Osteocyte (in vitro differentiated cells): Measurements from ENCODE around the gene ATP6V0D1. TPM values are rescaled to one million over a fixed set of nuclear protein-coding genes. Genes with fewer than 3 reads are reported as not detected.

Experiments
- DNase-seq: peaks from one replicate; pipeline ENCODE4 v3.0.0; 2021; ENCODE audit warnings: mixed read lengths; ENCODE audit not compliant: unreplicated experiment; ENCODE audit errors: extremely low spot score
- H3K27ac Mint-ChIP-seq: one replicate; pipeline ENCODE4 v1.8.0; 2021; ENCODE audit warnings: mild to moderate bottlenecking, mixed read lengths; ENCODE audit not compliant: unreplicated experiment
- H3K27me3 Mint-ChIP-seq: one replicate; pipeline ENCODE4 v1.8.0; 2021; ENCODE audit warnings: mixed read lengths; ENCODE audit not compliant: unreplicated experiment
- H3K36me3 Mint-ChIP-seq: one replicate; pipeline ENCODE4 v1.8.0; 2021; ENCODE audit warnings: mixed read lengths; ENCODE audit not compliant: unreplicated experiment
- H3K4me1 Mint-ChIP-seq: one replicate; pipeline ENCODE4 v1.8.0; 2021; ENCODE audit warnings: mixed read lengths; ENCODE audit not compliant: unreplicated experiment
- H3K4me3 Mint-ChIP-seq: one replicate; pipeline ENCODE4 v1.8.0; 2021; ENCODE audit warnings: mild to moderate bottlenecking, moderate library complexity, mixed read lengths; ENCODE audit not compliant: unreplicated experiment
- H3K9me3 Mint-ChIP-seq: one replicate; pipeline ENCODE4 v1.8.0; 2021; ENCODE audit warnings: mixed read lengths; ENCODE audit not compliant: unreplicated experiment
- CTCF ChIP-seq: fragments of 200-600 bp; sonication (generic); IDR thresholded peaks from 2 replicates; pipeline ENCODE4 v1.5.0; 2021; ENCODE audit warnings: antibody characterized with exemption, mild to moderate bottlenecking, moderate library complexity
- total RNA-seq: library from RNA; stranded (reverse); gene quantifications from 2 replicates; pipeline ENCODE4 v1.2.1, GENCODE V29; 2021

The ATP6V0D1 gene
- total RNA-seq, 1 donor from 2014 or later = 116 TPM

- Mint-ChIP-seq H3K4me1 (peaks cover 15% of the 10 kb centered on the region), H3K9me3 (no peaks in the 10 kb centered on the region), H3K27me3 (no peaks in the 10 kb centered on the region), H3K4me3 (no peak overlapping the region), H3K36me3 (peaks cover 4% of the 10 kb centered on the region), H3K27ac (no peak overlapping the region)
- TF ChIP-seq CTCF = no peak
- no peak for DNase-seq
Measured at GRCh38 chr16:67399749-67400704, 80.9 kb downstream of the ATP6V0D1 start.

- DNase-seq = no peak
- peaks cover 16% of the 10 kb centered on the region for H3K4me1 Mint-ChIP-seq
- no peaks in the 10 kb centered on the region for H3K27me3 Mint-ChIP-seq
- no peak overlapping the region for H3K4me3 Mint-ChIP-seq
- H3K9me3 Mint-ChIP-seq = no peaks in the 10 kb centered on the region
- peak; percentile 62 for TF ChIP-seq CTCF
- H3K27ac Mint-ChIP-seq = no peak overlapping the region
- H3K36me3 Mint-ChIP-seq = peaks cover 4% of the 10 kb centered on the region
Measured at GRCh38 chr16:67399218-67399733, 81.7 kb downstream of the ATP6V0D1 start.

- no peak overlapping the region for H3K4me3 Mint-ChIP-seq
- peaks cover 4% of the 10 kb centered on the region for H3K36me3 Mint-ChIP-seq
Measured at GRCh38 chr16:67398546-67399217, 82.3 kb downstream of the ATP6V0D1 start.

GRCh38 chr16:67397812-67398545 lies 83.0 kb downstream of the ATP6V0D1 start:
- Mint-ChIP-seq H3K27me3 (no peaks in the 10 kb centered on the region), H3K27ac (no peak overlapping the region), H3K9me3 (no peaks in the 10 kb centered on the region), H3K4me1 (peaks cover 21% of the 10 kb centered on the region), H3K36me3 (peaks cover under 1% of the 10 kb centered on the region), H3K4me3 (no peak overlapping the region)
- DNase-seq = no peak
- TF ChIP-seq CTCF = no peak

More at GRCh38 chr16:67398546-67399217, 82.3 kb downstream of the ATP6V0D1 start:
- Mint-ChIP-seq H3K4me1 (peaks cover 19% of the 10 kb centered on the region), H3K27me3 (no peaks in the 10 kb centered on the region), H3K27ac (no peak overlapping the region), H3K9me3 (no peaks in the 10 kb centered on the region)
- TF ChIP-seq CTCF = no peak
- no peak for DNase-seq
